Mucosa of stomach (tissue), 1 donor: ENCODE results near the gene SUPT6H.
"Not testable (repeated sequence)": the region's sequence is repeated elsewhere in the genome, so short reads cannot be mapped to it uniquely, and the experiment has no call there.

Experiments used
- H3K27me3 ChIP-seq: one replicate; pipeline ENCODE4 v1.7.0; 2013; ENCODE audit warnings: mild to moderate bottlenecking, low read length; ENCODE audit not compliant: control insufficient read depth, insufficient read depth
- H3K36me3 ChIP-seq: one replicate; pipeline ENCODE4 v1.7.0; 2013; ENCODE audit warnings: low read length; ENCODE audit not compliant: control insufficient read depth, insufficient read depth
- H3K4me1 ChIP-seq: one replicate; pipeline ENCODE4 v1.7.0; 2013; ENCODE audit warnings: mild to moderate bottlenecking, low read length; ENCODE audit not compliant: control insufficient read depth, insufficient read depth
- H3K4me3 ChIP-seq: one replicate; pipeline ENCODE4 v1.7.0; 2013; ENCODE audit warnings: low read length
- H3K9ac ChIP-seq: one replicate; pipeline ENCODE4 v1.7.0; 2013; ENCODE audit warnings: mild to moderate bottlenecking, low read length, moderate library complexity
- H3K9me3 ChIP-seq: one replicate; pipeline ENCODE4 v1.7.0; 2013; ENCODE audit warnings: mild to moderate bottlenecking, low read length, moderate library complexity; ENCODE audit not compliant: control insufficient read depth
- donor health status: Pancreatic carcinoma.

Gene SUPT6H

GRCh38 chr17:28725166-28725659 lies 63.2 kb downstream of the SUPT6H start:
- Histone ChIP-seq H3K27me3 (no peaks in the 10 kb centered on the region), H3K4me3 (peak overlapping the region; percentile 40), H3K4me1 (peaks cover 61% of the 10 kb centered on the region), H3K9me3 (no peaks in the 10 kb centered on the region), H3K9ac (peak overlapping the region; percentile 70), H3K36me3 (peaks cover 11% of the 10 kb centered on the region)

GRCh38 chr17:28725660-28726225 lies 63.7 kb downstream of the SUPT6H start:
- Histone ChIP-seq H3K27me3 (no peaks in the 10 kb centered on the region), H3K4me3 (peak overlapping the region; percentile 40), H3K9ac (peak overlapping the region; percentile 70), H3K36me3 (peaks cover 11% of the 10 kb centered on the region), H3K4me1 (peaks cover 56% of the 10 kb centered on the region), H3K9me3 (no peaks in the 10 kb centered on the region)

- Histone ChIP-seq H3K4me3 (peak within 1 kb of the TSS; percentile 51), H3K9ac (peak within 1 kb of the TSS; percentile 96), H3K9me3 (no peaks in the 10 kb centered on the region), H3K27me3 (no peaks in the 10 kb centered on the region), H3K4me1 (peaks cover 56% of the 10 kb centered on the region), H3K36me3 (peaks cover 11% of the 10 kb centered on the region)
Measured at GRCh38 chr17:28726226-28726626, 64.2 kb downstream of the SUPT6H start, which contains the start of gene TLCD1. Gene TLCD1 (minus strand): TSS chr17:28726233. CDS start chr17:28726097, 136 bp downstream.

GRCh38 chr17:28726627-28727491 lies 64.9 kb downstream of the SUPT6H start:
- peaks cover 56% of the 10 kb centered on the region for H3K4me1 ChIP-seq
- peak overlapping the region; percentile 51 for H3K4me3 ChIP-seq
- H3K9ac ChIP-seq = peak overlapping the region; percentile 96
- no peaks in the 10 kb centered on the region for H3K9me3 ChIP-seq
- H3K27me3 ChIP-seq = no peaks in the 10 kb centered on the region
- peaks cover 11% of the 10 kb centered on the region for H3K36me3 ChIP-seq

GRCh38 chr17:28728364-28729200 lies 66.6 kb downstream of the SUPT6H start, which contains the start of gene NEK8:
Gene NEK8 (plus strand): TSS chr17:28728788. CDS start chr17:28728814, 26 bp downstream.
- H3K9ac ChIP-seq = peak within 1 kb of the TSS; percentile 96
- peaks cover 43% of the 10 kb centered on the region for H3K4me1 ChIP-seq
- no peaks in the 10 kb centered on the region for H3K36me3 ChIP-seq
- H3K9me3 ChIP-seq = no peaks in the 10 kb centered on the region
- H3K27me3 ChIP-seq = no peaks in the 10 kb centered on the region
- peak within 1 kb of the TSS; percentile 99 for H3K4me3 ChIP-seq

GRCh38 chr17:28729950-28730330 lies 67.9 kb downstream of the SUPT6H start:
- Histone ChIP-seq H3K9me3 (no peaks in the 10 kb centered on the region), H3K4me3 (no peak overlapping the region), H3K4me1 (peaks cover 36% of the 10 kb centered on the region), H3K9ac (no peak overlapping the region), H3K36me3 (no peaks in the 10 kb centered on the region), H3K27me3 (no peaks in the 10 kb centered on the region)

- H3K27me3 ChIP-seq = no peaks in the 10 kb centered on the region
- no peaks in the 10 kb centered on the region for H3K9me3 ChIP-seq
- no peak overlapping the region for H3K9ac ChIP-seq
- H3K36me3 ChIP-seq = no peaks in the 10 kb centered on the region
- peaks cover 30% of the 10 kb centered on the region for H3K4me1 ChIP-seq
- H3K4me3 ChIP-seq = no peak overlapping the region
Measured at GRCh38 chr17:28733346-28733745, 71.3 kb downstream of the SUPT6H start.

- no peak overlapping the region for H3K4me3 ChIP-seq
- no peaks in the 10 kb centered on the region for H3K9me3 ChIP-seq
- no peak overlapping the region for H3K9ac ChIP-seq
- no peaks in the 10 kb centered on the region for H3K36me3 ChIP-seq
- no peaks in the 10 kb centered on the region for H3K27me3 ChIP-seq
- peaks cover 23% of the 10 kb centered on the region for H3K4me1 ChIP-seq
Measured at GRCh38 chr17:28734712-28735241, 72.8 kb downstream of the SUPT6H start.

- H3K27me3 ChIP-seq = no peaks in the 10 kb centered on the region
- no peak overlapping the region for H3K4me3 ChIP-seq
- H3K4me1 ChIP-seq = peaks cover 20% of the 10 kb centered on the region
- no peaks in the 10 kb centered on the region for H3K36me3 ChIP-seq
- H3K9me3 ChIP-seq = no peaks in the 10 kb centered on the region
- H3K9ac ChIP-seq = no peak overlapping the region
Measured at GRCh38 chr17:28735242-28735722, 73.3 kb downstream of the SUPT6H start.

GRCh38 chr17:28735913-28736769 lies 74.1 kb downstream of the SUPT6H start:
- H3K27me3 ChIP-seq, H3K4me3 ChIP-seq, H3K9ac ChIP-seq, H3K9me3 ChIP-seq, H3K36me3 ChIP-seq: not testable (repeated sequence)
- peaks cover 26% of the 10 kb centered on the region for H3K4me1 ChIP-seq

GRCh38 chr17:28737316-28737715 lies 75.3 kb downstream of the SUPT6H start:
- Histone ChIP-seq H3K9ac (no peak overlapping the region), H3K4me3 (no peak overlapping the region), H3K27me3 (no peaks in the 10 kb centered on the region), H3K4me1 (peaks cover 38% of the 10 kb centered on the region), H3K36me3 (no peaks in the 10 kb centered on the region), H3K9me3 (no peaks in the 10 kb centered on the region)
